NCI-H510A (cell line): ENCODE data around the gene ARG2.

Experiments used
- DNase-seq: peaks from one replicate; lab custom pipeline; 2025; lab: John Stamatoyannopoulos, UW

ARG2 gene

GRCh38 chr14:67638642-67639041, 18.9 kb downstream of the ARG2 start:
- DNase-seq: no peak

- DNase-seq: no peak
Observed at GRCh38 chr14:67641480-67641879, 21.8 kb downstream of the ARG2 start.

GRCh38 chr14:67641902-67642749, 22.4 kb downstream of the ARG2 start:
- DNase-seq: no peak

- no peak for DNase-seq
Observed at GRCh38 chr14:67643713-67644112, 24.0 kb downstream of the ARG2 start.

- DNase-seq: no peak
Observed at GRCh38 chr14:67644428-67644827, 24.7 kb downstream of the ARG2 start.

GRCh38 chr14:67645414-67645813, 25.7 kb downstream of the ARG2 start:
- no peak for DNase-seq

- no peak for DNase-seq
Observed at GRCh38 chr14:67646131-67646530, 26.4 kb downstream of the ARG2 start.

- DNase-seq: no peak
Observed at GRCh38 chr14:67650151-67650550, 30.4 kb downstream of the ARG2 start.

- no peak for DNase-seq
Observed at GRCh38 chr14:67650694-67651093, 31.0 kb downstream of the ARG2 start.

GRCh38 chr14:67652189-67652588, 32.5 kb downstream of the ARG2 start:
- no peak for DNase-seq

GRCh38 chr14:67653651-67654280, 34.0 kb downstream of the ARG2 start:
- DNase-seq: no peak

GRCh38 chr14:67663633-67664032, 43.9 kb downstream of the ARG2 start:
- no peak for DNase-seq

GRCh38 chr14:67665868-67666267, 46.1 kb downstream of the ARG2 start:
- no peak for DNase-seq

GRCh38 chr14:67666750-67667449, 47.2 kb downstream of the ARG2 start:
- DNase-seq: no peak

GRCh38 chr14:67668559-67668958, 48.8 kb downstream of the ARG2 start:
- DNase-seq: no peak

- DNase-seq: no peak
Observed at GRCh38 chr14:67673451-67673850, 53.7 kb downstream of the ARG2 start.

GRCh38 chr14:67674139-67674479, 54.4 kb downstream of the ARG2 start:
- peak; percentile 72 for DNase-seq

- peak; percentile 78 for DNase-seq
Observed at GRCh38 chr14:67674480-67675218, 54.9 kb downstream of the ARG2 start, which contains the start of gene VTI1B. Gene VTI1B (minus strand): TSS chr14:67674632. CDS start chr14:67674489, 143 bp downstream.

- DNase-seq: no peak
Observed at GRCh38 chr14:67675219-67675582, 55.5 kb downstream of the ARG2 start.

GRCh38 chr14:67679006-67679405, 59.3 kb downstream of the ARG2 start:
- no peak for DNase-seq

- no peak for DNase-seq
Observed at GRCh38 chr14:67680121-67680602, 60.4 kb downstream of the ARG2 start.

- no peak for DNase-seq
Observed at GRCh38 chr14:67680941-67681340, 61.2 kb downstream of the ARG2 start.
